Stimulated activated CD8-positive, alpha-beta memory T cell treated with anti-CD3 and anti-CD28 coated beads, Interleukin-4, amount 100 ng/mL, for 1 hour (primary cell): ENCODE measurements around the gene SCYGR1.
"Not testable (repeated sequence)": the region's sequence is repeated elsewhere in the genome, so short reads cannot be mapped to it uniquely, and the experiment has no call there.

Experiments used
- DNase-seq, 2 donors: peaks; one replicate each; pipeline ENCODE4 v3.0.0-alpha.2; 2020; ENCODE audit warnings: low read depth in 2 of 2, low spot score in 1 of 2

The SCYGR1 gene

GRCh38 chr2:227387583-227387982 is at the start of gene SCYGR1:
Gene SCYGR1 (minus strand): TSS chr2:227387949. CDS start chr2:227387949, 0 bp downstream.
- DNase-seq, result not testable (repeated sequence)

DNA sequence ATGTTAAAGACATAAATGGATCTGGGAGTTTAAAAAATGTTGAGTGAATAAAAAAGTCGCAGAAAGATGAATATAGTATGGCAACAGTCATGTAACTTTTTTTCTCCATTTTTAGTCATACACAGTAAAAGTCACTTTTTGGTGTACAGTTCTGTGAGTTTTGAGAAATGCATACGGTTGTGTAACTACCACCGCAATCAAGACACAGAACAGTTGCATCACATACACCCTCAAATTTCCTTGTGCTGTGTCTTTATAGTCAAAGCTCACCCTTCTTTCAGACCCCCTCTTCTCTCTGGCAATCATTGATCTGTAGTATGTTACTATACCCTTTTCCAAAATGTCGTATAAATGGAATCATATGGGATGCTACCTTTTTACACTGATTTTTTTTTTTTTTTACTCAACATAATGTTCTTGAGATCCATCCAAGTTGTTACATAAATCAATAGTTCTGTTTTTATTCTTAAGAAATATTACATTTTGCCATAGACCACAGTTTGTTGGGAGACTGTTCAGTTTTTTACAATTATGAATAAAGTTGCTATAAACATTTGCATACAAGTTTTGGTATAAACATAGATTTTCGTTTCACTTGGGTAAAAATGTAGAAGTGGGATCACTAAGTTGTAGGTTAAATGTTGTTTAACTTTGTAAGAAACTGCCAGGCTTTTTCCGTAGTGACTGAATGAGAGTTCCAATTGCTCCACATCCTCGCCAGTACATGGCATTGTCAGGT is 48.9 kb upstream of the SCYGR1 start:
- DNase-seq, result no peak

DNA sequence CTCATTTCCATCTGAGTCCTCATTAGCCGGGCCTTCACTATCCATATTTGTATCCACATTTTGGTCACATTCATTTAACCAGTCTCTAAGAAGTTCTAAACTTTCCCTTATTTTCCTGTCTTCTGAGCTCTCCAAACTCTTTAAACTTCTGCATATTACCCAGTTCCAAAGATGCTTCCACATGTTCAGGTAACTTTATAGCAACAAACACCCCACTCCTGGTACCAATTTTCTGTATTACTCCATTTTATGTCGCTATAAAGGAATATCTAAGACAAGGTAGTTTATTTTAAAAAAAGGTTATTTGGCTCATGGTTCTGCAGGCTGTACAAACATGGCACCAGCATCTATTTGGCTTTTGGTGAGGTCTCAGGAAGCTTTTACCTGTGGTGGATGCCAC is 45.4 kb upstream of the SCYGR1 start:
- DNase-seq, result no peak

- no peak for DNase-seq
Observed at GRCh38 chr2:227430639-227431038, 42.9 kb upstream of the SCYGR1 start.

- no peak for DNase-seq
Observed at GRCh38 chr2:227428731-227429285, 41.1 kb upstream of the SCYGR1 start.

- no peak for DNase-seq
Observed at GRCh38 chr2:227423656-227424499, 36.1 kb upstream of the SCYGR1 start.

- DNase-seq, result no peak
Observed at GRCh38 chr2:227420087-227421052, 32.6 kb upstream of the SCYGR1 start.

DNA sequence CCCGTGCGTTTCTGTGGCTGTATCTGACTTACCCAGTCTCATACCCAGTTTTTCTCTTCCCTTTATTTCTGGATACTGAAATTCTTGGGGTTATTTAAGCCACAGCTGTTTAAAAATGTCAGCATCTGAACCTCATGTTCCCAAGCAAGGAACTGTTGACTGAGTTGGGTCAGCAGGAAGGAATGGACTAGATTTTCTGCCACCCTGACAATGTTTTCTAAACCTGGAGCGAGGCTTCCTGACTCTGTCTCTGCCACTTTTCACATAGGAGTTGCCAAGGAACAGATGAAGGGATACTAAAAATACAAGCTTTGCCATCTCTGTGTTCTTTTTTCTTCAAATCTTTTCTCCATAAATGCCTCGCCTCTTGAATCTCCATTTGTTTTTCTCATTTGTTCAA is 29.0 kb upstream of the SCYGR1 start:
- DNase-seq, result no peak

- no peak for DNase-seq
Observed at GRCh38 chr2:227415538-227416424, 28.0 kb upstream of the SCYGR1 start.

GRCh38 chr2:227414846-227415245 is 27.1 kb upstream of the SCYGR1 start:
- no peak for DNase-seq

DNA sequence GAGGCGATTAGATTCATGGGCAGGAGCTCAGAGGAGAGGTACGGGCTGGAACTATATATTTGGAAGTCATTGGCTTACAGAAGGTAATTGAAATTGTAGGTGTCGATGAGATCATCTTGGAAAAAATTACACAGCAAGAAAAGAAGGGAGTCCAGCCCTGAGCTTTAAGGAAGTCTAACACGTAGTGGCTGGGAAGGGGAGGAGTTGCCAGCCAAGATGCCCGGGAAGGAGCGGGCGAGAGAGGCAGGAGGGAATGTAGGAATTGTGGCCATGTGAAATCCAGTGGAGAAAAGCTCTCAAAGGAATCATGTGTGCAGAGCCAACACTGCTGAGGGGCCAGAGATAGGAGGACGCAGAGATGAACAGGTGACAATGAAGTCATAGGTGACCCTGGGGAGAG is 25.6 kb upstream of the SCYGR1 start:
- DNase-seq, result no peak

- DNase-seq, result no peak
Observed at GRCh38 chr2:227412877-227413276, 25.1 kb upstream of the SCYGR1 start.

GRCh38 chr2:227411990-227412350 is 24.2 kb upstream of the SCYGR1 start:
- no peak for DNase-seq

DNA sequence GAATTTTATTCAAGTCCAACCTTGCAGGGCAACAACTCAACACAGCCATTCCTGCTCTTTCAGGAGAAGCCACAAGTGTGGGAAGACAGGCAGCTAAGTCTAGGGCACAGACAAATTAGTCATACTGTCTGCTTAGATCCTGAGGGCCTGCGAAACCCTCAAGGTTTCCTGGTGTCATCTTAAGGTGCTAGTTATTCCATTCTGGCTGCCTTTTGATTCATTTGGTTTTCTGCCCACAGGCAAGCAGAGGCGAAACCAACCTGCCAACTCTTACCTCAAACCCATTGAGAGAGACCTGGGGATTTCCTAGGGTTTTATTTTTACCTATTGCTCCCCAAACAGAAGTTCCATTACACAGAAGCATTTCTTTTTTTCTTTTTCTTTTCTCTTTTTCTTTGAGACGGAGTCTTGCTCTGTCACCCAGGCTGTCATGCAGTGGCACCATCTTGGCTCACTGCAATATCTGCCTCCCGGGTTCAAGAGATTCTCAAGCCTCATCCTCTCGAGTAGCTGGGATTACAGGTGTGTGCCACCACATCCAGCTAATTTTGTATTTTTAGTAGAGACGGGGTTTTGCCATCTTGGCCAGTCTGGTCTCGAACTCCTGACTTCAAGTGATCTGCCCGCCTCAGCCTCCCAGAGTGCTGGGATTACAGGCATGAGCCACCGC is 23.7 kb upstream of the SCYGR1 start:
- DNase-seq, result no peak

DNA sequence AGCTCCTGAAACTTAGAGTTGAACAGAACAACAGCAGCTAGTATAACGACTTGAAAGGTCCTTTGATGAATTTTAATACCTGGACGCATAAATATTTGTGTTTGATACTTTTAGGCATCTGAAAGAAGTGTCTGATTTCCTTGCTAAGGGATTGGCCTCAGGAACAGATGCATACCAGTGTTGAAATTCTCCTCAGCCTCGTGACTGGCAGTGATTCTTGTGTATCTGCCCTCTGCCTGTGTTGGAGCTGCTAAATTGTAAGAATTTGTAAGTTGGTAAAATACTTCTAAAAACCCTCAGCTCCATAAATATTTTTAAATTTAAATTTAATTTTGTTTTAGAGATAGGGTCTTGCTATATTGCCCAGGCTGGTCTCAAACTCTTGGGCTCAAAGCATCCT is 22.4 kb upstream of the SCYGR1 start:
- DNase-seq, result no peak

- DNase-seq, result no peak
Observed at GRCh38 chr2:227407591-227408151, 19.9 kb upstream of the SCYGR1 start.

DNA sequence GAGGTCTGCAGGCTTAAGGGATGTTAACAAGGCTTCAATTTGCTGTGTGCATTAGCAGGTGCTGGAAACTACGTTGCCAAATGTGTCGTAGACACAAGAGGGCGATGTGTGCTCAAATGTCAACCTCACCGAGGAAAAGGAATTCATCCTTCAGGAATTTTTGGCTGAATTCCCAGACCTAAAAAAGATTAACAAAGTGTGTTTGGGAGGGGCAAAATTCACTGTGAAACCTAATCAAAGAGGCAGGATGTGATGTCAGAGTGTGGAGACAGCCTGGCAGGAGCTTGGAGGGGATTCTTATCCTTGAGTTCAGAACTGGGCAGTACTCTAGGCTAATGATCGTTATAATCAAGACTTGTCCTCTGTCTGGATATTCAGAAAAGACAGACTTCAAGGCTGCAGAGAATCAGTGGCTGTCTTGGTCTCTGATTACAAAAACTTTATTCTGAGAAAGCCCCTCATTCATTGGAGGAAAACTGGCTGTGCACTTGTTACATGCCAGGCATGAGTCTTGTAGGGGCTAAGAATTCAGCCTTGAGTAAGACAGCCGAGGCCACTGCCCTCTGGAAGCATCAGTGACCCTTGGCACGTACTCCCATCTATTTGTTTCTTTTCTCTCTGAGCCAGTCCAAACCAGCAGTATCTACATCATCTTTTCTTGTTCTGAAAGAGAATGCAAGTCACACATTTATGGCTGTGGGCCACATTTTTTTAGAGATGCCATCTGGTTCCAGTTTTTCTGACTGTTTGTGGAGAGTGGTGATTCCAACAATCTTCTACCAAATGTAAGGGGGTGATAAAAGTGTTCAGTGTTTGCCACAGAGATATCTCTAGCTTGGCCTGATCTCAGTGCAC is 18.7 kb upstream of the SCYGR1 start:
- no peak for DNase-seq

GRCh38 chr2:227404585-227405271 is 17.0 kb upstream of the SCYGR1 start:
- DNase-seq, result no peak
